ENCODE measurements around the gene ACP6. TPM values are rescaled to one million over a fixed set of nuclear protein-coding genes. Genes with fewer than 3 reads are reported as not detected.

ACP6 gene
- polyA plus RNA-seq, 3 donors, result 2.0 to 4.1 (median 2.1) TPM

GRCh38 chr1:147598621-147599361 is 71.5 kb downstream of the ACP6 start:
- peak overlapping the region; percentile 84 to 94 for H3K4me3 Mint-ChIP-seq
- peak overlapping the region; percentile 83 for H2AFZ ChIP-seq (ENCODE audit: insufficient read depth, low read depth, low read length, poor library complexity, severe bottlenecking)
- H3K9me3 Mint-ChIP-seq, result peaks cover 0 to 10% (median 0%) of the 10 kb centered on the region in 7 donors
- peak overlapping the region in 4 of 7 donors; percentile 31 to 59 (median 46) for H3K27ac Mint-ChIP-seq
- H3K4me1 Mint-ChIP-seq, result peaks cover 18% of the 10 kb centered on the region
- H3K4me2 ChIP-seq (replicated peaks; ENCODE audit: extremely low read depth, low read length, poor library complexity, severe bottlenecking), result peak overlapping the region; percentile 89
- peaks cover 15 to 17% of the 10 kb centered on the region in 2 donors for H3K4me1 ChIP-seq (ENCODE audit: control insufficient read depth in 1 of 2, insufficient read depth in 2 of 2, low read length in 2 of 2)
- H3K27ac ChIP-seq (ENCODE audit: low read depth in 1 of 2, low read length in 2 of 2), result no peak overlapping the region
- intact Hi-C loops (cut with micrococcal nuclease), result no loop called here
- H3K9ac ChIP-seq (ENCODE audit: insufficient read depth, low read length, poor library complexity, severe bottlenecking), result peak overlapping the region; percentile 30
- no peak for TF ChIP-seq CTCF (IDR thresholded peaks at IDR 0.05)
- peaks cover 47 to 68% of the 10 kb centered on the region in 2 donors for H3K27me3 ChIP-seq (ENCODE audit: control insufficient read depth in 2 of 2, insufficient read depth in 2 of 2, low read length in 2 of 2)
- peaks cover 0 to 6% of the 10 kb centered on the region in 2 donors for H3K9me3 ChIP-seq (replicated peaks in 1 of 2; ENCODE audit: control insufficient read depth in 1 of 2, insufficient read depth in 1 of 2, low read length in 2 of 2)
- 8% methylated on average over 24 of the region's 30 CpGs for WGBS (ENCODE audit: insufficient coverage)
- no peaks in the 10 kb centered on the region for H3K79me2 ChIP-seq (ENCODE audit: insufficient read depth, low read length)
- H3K36me3 Mint-ChIP-seq, result no peaks in the 10 kb centered on the region
- peak overlapping the region; percentile 49 to 85 (median 80) for H3K4me3 ChIP-seq (replicated peaks in 1 of 3; ENCODE audit: low read depth in 2 of 3, low read length in 3 of 3)
- peak in 1 of 3 donors; percentile 9 for DNase-seq
- H3K27me3 Mint-ChIP-seq (ENCODE audit: low read depth in 3 of 3), result peaks cover 22 to 47% (median 34%) of the 10 kb centered on the region in 3 donors
- H3K36me3 ChIP-seq (replicated peaks in 1 of 2; ENCODE audit: control insufficient read depth in 1 of 2, insufficient read depth in 2 of 2, low read length in 2 of 2), result no peaks in the 10 kb centered on the region
- no peaks in the 10 kb centered on the region for H4K20me1 ChIP-seq (ENCODE audit: insufficient read depth, low read length)

GRCh38 chr1:147597010-147597409 is 73.3 kb downstream of the ACP6 start:
- H3K27ac ChIP-seq (ENCODE audit: low read depth in 1 of 2, low read length in 2 of 2), result no peak overlapping the region
- peaks cover 63 to 81% of the 10 kb centered on the region in 2 donors for H3K27me3 ChIP-seq (ENCODE audit: control insufficient read depth in 2 of 2, insufficient read depth in 2 of 2, low read length in 2 of 2)
- peaks cover 15 to 17% of the 10 kb centered on the region in 2 donors for H3K4me1 ChIP-seq (ENCODE audit: control insufficient read depth in 1 of 2, insufficient read depth in 2 of 2, low read length in 2 of 2)
- no peak overlapping the region for H3K9ac ChIP-seq (ENCODE audit: insufficient read depth, low read length, poor library complexity, severe bottlenecking)
- Mint-ChIP-seq H3K4me3 (peak overlapping the region in 1 of 2 donors; percentile 10), H3K4me1 (peaks cover 18% of the 10 kb centered on the region), H3K36me3 (no peaks in the 10 kb centered on the region), H3K27me3 (ENCODE audit: low read depth in 3 of 3) (peaks cover 24 to 47% (median 33%) of the 10 kb centered on the region in 3 donors), H3K9me3 (peaks cover 0 to 7% (median 0%) of the 10 kb centered on the region in 7 donors), H3K27ac (no peak overlapping the region)
- no peak overlapping the region for H2AFZ ChIP-seq (ENCODE audit: insufficient read depth, low read depth, low read length, poor library complexity, severe bottlenecking)
- H3K4me2 ChIP-seq (replicated peaks; ENCODE audit: extremely low read depth, low read length, poor library complexity, severe bottlenecking), result no peak overlapping the region
- intact Hi-C loops (cut with micrococcal nuclease), result no loop called here
- H4K20me1 ChIP-seq (ENCODE audit: insufficient read depth, low read length), result no peaks in the 10 kb centered on the region
- H3K79me2 ChIP-seq (ENCODE audit: insufficient read depth, low read length), result no peaks in the 10 kb centered on the region
- DNase-seq, result no peak
- no CpG with 5 or more reads among the region's 1 CpG for WGBS (ENCODE audit: insufficient coverage)
- H3K4me3 ChIP-seq (replicated peaks in 1 of 3; ENCODE audit: low read depth in 2 of 3, low read length in 3 of 3), result no peak overlapping the region
- H3K9me3 ChIP-seq (replicated peaks in 1 of 2; ENCODE audit: control insufficient read depth in 1 of 2, insufficient read depth in 1 of 2, low read length in 2 of 2), result peaks cover 0 to 6% of the 10 kb centered on the region in 2 donors
- no peak for TF ChIP-seq CTCF (IDR thresholded peaks at IDR 0.05)
- H3K36me3 ChIP-seq (replicated peaks in 1 of 2; ENCODE audit: control insufficient read depth in 1 of 2, insufficient read depth in 2 of 2, low read length in 2 of 2), result no peaks in the 10 kb centered on the region

Small RNA genes lying within 50 kb of the gene (small RNA-seq; reads per million reads assigned to genes)
- gene RN7SL261P (ENCODE audit: insufficient read length, low read depth), result not detected

Other genes with a start within 250 kb of the ACP6 start
- gene BCL9, start 129.0 kb downstream of the ACP6 start, polyA plus RNA-seq, result 1 to 10 TPM in 1 of 3 donors, under 1 TPM in 2; 0.43 to 1.1 (median 0.70) TPM
- gene GJA5, start 90.1 kb upstream of the ACP6 start, polyA plus RNA-seq, result not detected
- gene GJA8, start 232.3 kb upstream of the ACP6 start, polyA plus RNA-seq, result not detected